IMR-90 (cell line): Measurements from ENCODE around the gene PNKD. TPM values are rescaled to one million over a fixed set of nuclear protein-coding genes. Genes with fewer than 3 reads are reported as not detected.

Experiments used
- ATAC-seq: fragments of 200-7000 bp; cut with Tn5 transposase; 2 replicates; pipeline ENCODE4 v1.9.1; 2020; ENCODE audit warnings: low read depth, mild to moderate bottlenecking, moderate library complexity
- BruUV-seq: library from RNA; stranded (reverse); fragments of 400-500 nt; replicated peaks from 2 replicates; lab custom pipeline; 2021; lab: Mats Ljungman, UMichigan
- CTCF ChIA-PET: fragments of 300-600 bp; formaldehyde crosslinking; extraction: SDS; loops from one replicate; lab custom pipeline; 2021; ENCODE audit warnings: antibody characterized with exemption; lab: Yijun Ruan, JAX
- POLR2A ChIA-PET: fragments of 300-600 bp; sonication (Branson Sonifier 250); formaldehyde crosslinking; loops from one replicate; lab custom pipeline; 2022; ENCODE audit warnings: antibody characterized with exemption; ENCODE audit not compliant: unreplicated experiment; lab: Charles Lee
- DNase-seq: peaks from one replicate; pipeline ENCODE4 v3.0.0; 2013
- H2AFZ ChIP-seq: replicated peaks from 2 replicates; pipeline ENCODE3; 2013; ENCODE audit warnings: low read length, mild to moderate bottlenecking; ENCODE audit not compliant: poor library complexity
- H2AK5ac ChIP-seq: 2 replicates; pipeline ENCODE4 v1.6.1; 2013; ENCODE audit warnings: low read depth, low read length, inconsistent platforms
- H2AK9ac ChIP-seq: replicated peaks from 2 replicates; pipeline ENCODE3; 2013; ENCODE audit warnings: mild to moderate bottlenecking, low read depth, low read length, moderate library complexity; ENCODE audit not compliant: poor library complexity
- H2BK120ac ChIP-seq: 2 replicates; pipeline ENCODE4 v1.6.1; 2013; ENCODE audit warnings: low read depth, low read length, inconsistent platforms
- H2BK15ac ChIP-seq: 3 replicates; pipeline ENCODE4 v1.6.1; 2013; ENCODE audit warnings: low read depth, low read length, inconsistent platforms
- H2BK20ac ChIP-seq: 2 replicates; pipeline ENCODE4 v1.6.1; 2013; ENCODE audit warnings: low read depth, mild to moderate bottlenecking, inconsistent platforms, low read length, moderate library complexity
- H2BK5ac ChIP-seq: 2 replicates; pipeline ENCODE4 v1.6.1; 2013; ENCODE audit warnings: mild to moderate bottlenecking, low read depth, low read length, inconsistent platforms; ENCODE audit not compliant: poor library complexity, severe bottlenecking
- H3K14ac ChIP-seq: replicated peaks from 2 replicates; pipeline ENCODE4 v1.6.1; 2013; ENCODE audit warnings: low read depth, low read length, inconsistent platforms
- H3K18ac ChIP-seq: 2 replicates; pipeline ENCODE4 v1.6.1; 2013; ENCODE audit warnings: low read depth, low read length, control low read depth
- H3K23ac ChIP-seq: 2 replicates; pipeline ENCODE4 v1.6.1; 2013; ENCODE audit warnings: low read depth, low read length, inconsistent platforms
- H3K27ac ChIP-seq: 2 replicates; pipeline ENCODE4 v1.5.1; 2013; ENCODE audit warnings: mild to moderate bottlenecking, control low read depth, low read length; ENCODE audit not compliant: insufficient read depth
- H3K27me3 ChIP-seq: 2 replicates; pipeline ENCODE4 v1.6.1; 2013; ENCODE audit warnings: low read length; ENCODE audit not compliant: control insufficient read depth, insufficient read depth
- H3K36me3 ChIP-seq: 2 replicates; pipeline ENCODE4 v1.6.1; 2013; ENCODE audit warnings: low read length, mixed read lengths; ENCODE audit not compliant: control insufficient read depth, insufficient read depth
- H3K4ac ChIP-seq: 2 replicates; pipeline ENCODE4 v1.6.1; 2013; ENCODE audit warnings: low read depth, low read length, inconsistent platforms
- H3K4me1 ChIP-seq: 2 replicates; pipeline ENCODE4 v1.6.1; 2013; ENCODE audit warnings: low read length, mixed read lengths; ENCODE audit not compliant: control insufficient read depth, insufficient read depth
- H3K4me2 ChIP-seq: 2 replicates; pipeline ENCODE4 v1.6.1; 2013; ENCODE audit warnings: low read depth, mild to moderate bottlenecking, control low read depth, low read length, moderate library complexity
- H3K4me3 ChIP-seq: 2 replicates; pipeline ENCODE4 v1.5.1; 2013; ENCODE audit warnings: low read depth, mild to moderate bottlenecking, control low read depth, low read length, moderate library complexity; ENCODE audit not compliant: insufficient read depth
- H3K56ac ChIP-seq: 2 replicates; pipeline ENCODE4 v1.6.1; 2013; ENCODE audit warnings: low read length, inconsistent platforms; ENCODE audit not compliant: insufficient read depth; ENCODE audit errors: extremely low read depth
- H3K79me1 ChIP-seq, 2 experiments: 2 replicates each; pipeline ENCODE4 v1.6.1; 2013; ENCODE audit warnings: low read length in 2 of 2, inconsistent platforms in 1 of 2, low read depth in 1 of 2
- H3K9ac ChIP-seq: 2 replicates; pipeline ENCODE4 v1.6.1; 2013; ENCODE audit warnings: low read depth, low read length, control low read depth
- H3K9me1 ChIP-seq: 2 replicates; pipeline ENCODE4 v1.6.1; 2013; ENCODE audit warnings: low read length, inconsistent platforms; ENCODE audit not compliant: insufficient read depth
- H3K9me3 ChIP-seq: 2 replicates; pipeline ENCODE4 v1.6.1; 2013; ENCODE audit warnings: low read length; ENCODE audit not compliant: control insufficient read depth, insufficient read depth
- H4K20me1 ChIP-seq: 2 replicates; pipeline ENCODE4 v1.6.1; 2013; ENCODE audit warnings: low read length, inconsistent platforms; ENCODE audit not compliant: insufficient read depth
- H4K5ac ChIP-seq: 2 replicates; pipeline ENCODE4 v1.6.1; 2013; ENCODE audit warnings: mild to moderate bottlenecking, low read depth, low read length, control low read depth
- H4K8ac ChIP-seq, 2 experiments: 2 replicates each; pipeline ENCODE4 v1.6.1; 2013; ENCODE audit warnings: low read depth in 2 of 2, low read length in 2 of 2, control low read depth in 1 of 2, inconsistent platforms in 1 of 2
- H4K91ac ChIP-seq: 2 replicates; pipeline ENCODE4 v1.6.1; 2013; ENCODE audit warnings: low read depth, low read length, inconsistent platforms; ENCODE audit not compliant: insufficient read depth
- CEBPB ChIP-seq: IDR thresholded peaks from 2 replicates; pipeline ENCODE4 v1.6.1; 2012; ENCODE audit warnings: low read depth, low read length, improper control_type of control experiment
- ELK1 ChIP-seq: fragments of 150-350 bp; IDR thresholded peaks from 2 replicates; pipeline ENCODE4 v1.6.1; 2016; ENCODE audit warnings: low read depth, mild to moderate bottlenecking, low read length, moderate library complexity, borderline replicate concordance
- RCOR1 ChIP-seq: IDR thresholded peaks from 2 replicates; pipeline ENCODE4 v1.6.1; 2012; ENCODE audit warnings: mild to moderate bottlenecking, low read length, improper control_type of control experiment; ENCODE audit not compliant: insufficient replicate concordance
- WGBS, 2 experiments: methylation state at CpG; one replicate each; pipeline versions ENCODE4 v1.1.5 to v1.1.7; 2013; ENCODE audit warnings: missing lambda C conversion rate in 2 of 2; ENCODE audit not compliant: insufficient read length in 1 of 2; ENCODE audit errors: extremely low coverage in 2 of 2; 5-methylcytosine and 5-hydroxymethylcytosine counted together
- dilution Hi-C: fragments of 300-500 bp; cut with HindIII; formaldehyde crosslinking; loops from one replicate; pipeline ENCODE4 v1.14.3; 2018; ENCODE audit warnings: low sequenced_read_pairs; ENCODE audit not compliant: unreplicated experiment
- in situ Hi-C: fragments of 300-500 bp; cut with MboI; formaldehyde crosslinking; loops from 3 replicates; pipeline ENCODE4 v1.14.3; 2019; ENCODE audit warnings: low sequenced_read_pairs, inconsistent platforms, mixed read lengths
- intact Hi-C: fragments of 100-400 bp; cut with micrococcal nuclease; formaldehyde crosslinking; loops from 2 replicates; pipeline ENCODE4 v1.10.0; 2022
- polyA plus RNA-seq, 3 experiments: library from polyadenylated mRNA; depleted of rRNA; stranded (reverse); fragments of >200 nt; gene quantifications; 2 replicates each; pipeline ENCODE4 v1.2.3, GENCODE V29; 2012; ENCODE audit warnings: low replicate concordance in 1 of 3
- total RNA-seq: library from RNA; depleted of rRNA; stranded (reverse); fragments of >200 nt; gene quantifications from 2 replicates; pipeline ENCODE4 v1.2.3, GENCODE V29; 2012

PNKD gene
- total and polyA plus RNA-seq, 2 of the 4 experiments (the other 2 are of a cell fraction) = 19.2 to 68.5 TPM

- Histone ChIP-seq H3K4me1 (peaks cover 5% of the 10 kb centered on the region), H2AFZ (no peak overlapping the region), H3K18ac (peak overlapping the region; percentile 42), H4K8ac (peak overlapping the region in 1 of 2 experiments; percentile 28; a peak in 1 of 4 replicates), H2BK5ac (peak overlapping the region; percentile 63), H2BK15ac (no peak overlapping the region), H3K9ac (no peak overlapping the region), H3K4ac (no peak overlapping the region), H3K56ac (no peak overlapping the region), H4K91ac (no peak overlapping the region; the same call in 1 of the 2 replicates), H3K23ac (no peak overlapping the region), H3K14ac (no peak overlapping the region), H2BK120ac (no peak overlapping the region), H3K36me3 (no peaks in the 10 kb centered on the region), H3K27me3 (peaks cover 2% of the 10 kb centered on the region; the same call in 1 of the 2 replicates), H2BK20ac (no peak overlapping the region), H3K79me1 (no peaks in the 10 kb centered on the region), H3K4me3 (no peak overlapping the region), H3K9me3 (peaks cover 7% of the 10 kb centered on the region), H2AK5ac (no peak overlapping the region), H4K5ac (peak overlapping the region; percentile 19; the same call in 1 of the 2 replicates), H2AK9ac (no peak overlapping the region), H3K27ac (peak overlapping the region; percentile 51; the same call in 1 of the 2 replicates), H3K9me1 (no peaks in the 10 kb centered on the region), H3K4me2 (peak overlapping the region; percentile 29; the same call in 1 of the 2 replicates), H4K20me1 (no peaks in the 10 kb centered on the region)
- BruUV-seq = no TSS peak
- dilution Hi-C loops (no loop called here), in situ Hi-C loops (no loop called here), intact Hi-C loops (no loop called here)
- no peak for TF ChIP-seq ELK1
- TF ChIP-seq RCOR1 = no peak
- TF ChIP-seq CEBPB = peak; percentile 85
- POLR2A ChIA-PET = no interaction called here
- CTCF ChIA-PET = no interaction called here
- ATAC-seq = peak; percentile 61
- WGBS, 2 experiments = 24% methylated on average over 2 of the region's 11 CpGs; no CpG with 5 or more reads in 1 of the 2 experiments
- peak; percentile 73 for DNase-seq
Observed at GRCh38 chr2:218370410-218371063, 100.2 kb downstream of the PNKD start.
